K562 (cell line): Measurements from ENCODE around the gene KIF12. TPM values are rescaled to one million over a fixed set of nuclear protein-coding genes. Genes with fewer than 3 reads are reported as not detected.

Experiments used
- CREB3 ChIP-seq: fragments of 450-650 bp; conservative IDR thresholded peaks from 2 replicates; pipeline ENCODE4 v1.6.1; 2016; ENCODE audit warnings: missing genetic modification characterization, low read depth, mild to moderate bottlenecking, missing compliant biosample characterization, moderate library complexity
- ESRRB ChIP-seq: fragments of 250-450 bp; sonication (Bioruptor Pico); IDR thresholded peaks from 2 replicates; pipeline ENCODE4 v1.5.0; 2020; ENCODE audit warnings: mild to moderate bottlenecking, moderate library complexity, borderline replicate concordance
- GABPB2 ChIP-seq: fragments of 250-450 bp; sonication (Bioruptor Pico); conservative IDR thresholded peaks from 2 replicates; pipeline ENCODE4 v1.5.1; 2021; ENCODE audit warnings: mild to moderate bottlenecking
- HNRNPUL1 ChIP-seq: fragments of 200-400 bp; formaldehyde crosslinking; IDR thresholded peaks from 2 replicates; pipeline ENCODE4 v1.6.1; 2017; ENCODE audit warnings: low read length
- MYBL2 ChIP-seq, 2 experiments: fragments of 450-650 bp in 1 of 2; sonication (generic) in 1 of 2; formaldehyde crosslinking in 1 of 2; IDR thresholded peaks; 2 replicates each; pipeline versions ENCODE4 v1.6.1 to v1.8.1; 2017 to 2022; ENCODE audit warnings: borderline replicate concordance in 1 of 2, inconsistent platforms in 1 of 2, low read depth in 1 of 2, mild to moderate bottlenecking in 1 of 2, missing genetic modification reagents in 1 of 2, moderate library complexity in 1 of 2
- NFRKB ChIP-seq: fragments of 450-650 bp; IDR thresholded peaks from 2 replicates; pipeline ENCODE4 v1.6.1; 2016; ENCODE audit warnings: low read depth
- TSC22D4 ChIP-seq: fragments of 450-650 bp; IDR thresholded peaks from 2 replicates; pipeline ENCODE4 v1.6.1; 2016; ENCODE audit warnings: missing genetic modification characterization, missing biosample characterization, control low read depth
- ZNF512 ChIP-seq: IDR thresholded peaks from 2 replicates; pipeline ENCODE4 v1.6.1; 2016; ENCODE audit warnings: missing genetic modification characterization, missing compliant biosample characterization
- ZNF780A ChIP-seq: fragments of 250-450 bp; sonication (Bioruptor Pico); IDR thresholded peaks from 2 replicates; pipeline ENCODE4 v1.5.0; 2021; ENCODE audit warnings: mild to moderate bottlenecking
- polyA plus RNA-seq, 8 experiments: library from polyadenylated mRNA; depleted of rRNA in 4 of 8; stranded (reverse) in 5 of 8; unstranded in 3 of 8; fragments of >200 nt; fragmentation: Nextera tagmentation in 2 of 8; fragmentation: Illumina TruSeq in 1 of 8; extraction: Ambion mirVana in 2 of 8; extraction: Trizol in 1 of 8; gene quantifications; 2 replicates each; pipeline versions ENCODE4 v1.2.1 to v1.2.3, GENCODE V29; 2011 to 2014; ENCODE audit warnings: inconsistent platforms in 1 of 8, missing spikeins in 1 of 8
- total RNA-seq, 7 experiments: library from RNA; depleted of rRNA in 6 of 7; stranded (reverse); fragments of >200 nt in 6 of 7; fragmentation: Illumina TruSeq in 2 of 7; extraction: Trizol in 2 of 7; gene quantifications; 2 replicates each; pipeline versions ENCODE4 v1.2.1 to v1.2.3, GENCODE V29; 2011 to 2021; ENCODE audit warnings: low replicate concordance in 1 of 7
- TF ChIP-seq, protein P1 (sequence below): fragments of 250-450 bp; sonication (Bioruptor Pico); IDR thresholded peaks from 2 replicates; pipeline ENCODE4 v1.5.0; 2020; ENCODE audit warnings: mild to moderate bottlenecking, borderline replicate concordance

The KIF12 gene
- total and polyA plus RNA-seq, 9 of the 15 experiments (the other 6 are each of a cell fraction or from before 2014, with no cell fraction given) = not detected

- no peak for TF ChIP-seq ZNF512 (tag)
- no peak for TF ChIP-seq CREB3 (tag)
- no peak for TF ChIP-seq NFRKB
- TF ChIP-seq HNRNPUL1 = no peak
- no peak for TF ChIP-seq ZNF780A (CRISPR knock-in tag)
- no peak for TF ChIP-seq MYBL2 (IDR thresholded peaks at IDR 0.05; ENCODE audit: low read depth)
- no peak for TF ChIP-seq MYBL2 (CRISPR knock-in tag; IDR thresholded peaks at IDR 0.05; ENCODE audit: borderline replicate concordance)
- TF ChIP-seq GABPB2 (CRISPR knock-in tag) = no peak
- no peak for TF ChIP-seq TSC22D4 (tag)
- TF ChIP-seq, protein P1, sequence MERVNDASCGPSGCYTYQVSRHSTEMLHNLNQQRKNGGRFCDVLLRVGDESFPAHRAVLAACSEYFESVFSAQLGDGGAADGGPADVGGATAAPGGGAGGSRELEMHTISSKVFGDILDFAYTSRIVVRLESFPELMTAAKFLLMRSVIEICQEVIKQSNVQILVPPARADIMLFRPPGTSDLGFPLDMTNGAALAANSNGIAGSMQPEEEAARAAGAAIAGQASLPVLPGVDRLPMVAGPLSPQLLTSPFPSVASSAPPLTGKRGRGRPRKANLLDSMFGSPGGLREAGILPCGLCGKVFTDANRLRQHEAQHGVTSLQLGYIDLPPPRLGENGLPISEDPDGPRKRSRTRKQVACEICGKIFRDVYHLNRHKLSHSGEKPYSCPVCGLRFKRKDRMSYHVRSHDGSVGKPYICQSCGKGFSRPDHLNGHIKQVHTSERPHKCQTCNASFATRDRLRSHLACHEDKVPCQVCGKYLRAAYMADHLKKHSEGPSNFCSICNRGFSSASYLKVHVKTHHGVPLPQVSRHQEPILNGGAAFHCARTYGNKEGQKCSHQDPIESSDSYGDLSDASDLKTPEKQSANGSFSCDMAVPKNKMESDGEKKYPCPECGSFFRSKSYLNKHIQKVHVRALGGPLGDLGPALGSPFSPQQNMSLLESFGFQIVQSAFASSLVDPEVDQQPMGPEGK = no peak
- TF ChIP-seq ESRRB (CRISPR knock-in tag) = no peak
Observed at GRCh38 chr9:114056527-114056926, 42.6 kb downstream of the KIF12 start (continued).
